HG02588 (cell line): ENCODE results near the gene PRM3.

Experiments used
- ATAC-seq: cut with Tn5 transposase; IDR thresholded peaks from one replicate; pipeline ENCODE4 v1.9.1; 2021; ENCODE audit warnings: mild to moderate bottlenecking, moderate library complexity; ENCODE audit not compliant: unreplicated experiment

The PRM3 gene

GRCh38 chr16:11229432-11229831 lies 44.0 kb downstream of the PRM3 start:
- no peak for ATAC-seq

- ATAC-seq, result peak; percentile 2
These were observed 47.5 kb downstream of the PRM3 start for GRCh38 chr16:11225677-11226549.

GRCh38 chr16:11224894-11225676 lies 48.3 kb downstream of the PRM3 start:
- ATAC-seq, result peak; percentile 83

- peak; percentile 47 for ATAC-seq
These were observed 49.1 kb downstream of the PRM3 start for GRCh38 chr16:11224096-11224893.
